Measurements from ENCODE around the gene IL1B.

GRCh38 chr2:112843288-112843687 lies 6.7 kb upstream of the IL1B start:
- TF ChIP-seq CTCF (IDR thresholded peaks at IDR 0.05) (no peak), POLR2A (IDR thresholded peaks at IDR 0.05) (no peak)

Measured in uterus (tissue), 2 donors.